Mesenchymal stem cell (in vitro differentiated cells and primary cell): Measurements from ENCODE around the gene TTLL11.
"Not testable (repeated sequence)": the region's sequence is repeated elsewhere in the genome, so short reads cannot be mapped to it uniquely, and the experiment has no call there.

Experiments used
- DNase-seq: peaks from one replicate; pipeline ENCODE4 v3.0.0-alpha.2; 2013
- H2AFZ ChIP-seq: one replicate; pipeline ENCODE4 v1.6.1; 2013; ENCODE audit warnings: low read depth, mild to moderate bottlenecking, control low read depth, inconsistent platforms, low read length, moderate library complexity
- H2AK5ac ChIP-seq: 2 replicates; pipeline ENCODE4 v1.6.1; 2013; ENCODE audit warnings: low read length, moderate library complexity, mild to moderate bottlenecking, inconsistent platforms; ENCODE audit not compliant: severe bottlenecking
- H2BK120ac ChIP-seq: one replicate; pipeline ENCODE4 v1.6.1; 2013; ENCODE audit warnings: low read depth, mild to moderate bottlenecking, inconsistent platforms, low read length, moderate library complexity
- H2BK12ac ChIP-seq, 2 experiments: one replicate each; pipeline ENCODE4 v1.6.1; 2013; ENCODE audit warnings: inconsistent platforms in 2 of 2, low read length in 2 of 2, mild to moderate bottlenecking in 2 of 2, moderate library complexity in 2 of 2, control low read depth in 1 of 2
- H2BK15ac ChIP-seq: one replicate; pipeline ENCODE4 v1.6.1; 2013; ENCODE audit warnings: mild to moderate bottlenecking, low read depth, inconsistent platforms; ENCODE audit not compliant: poor library complexity, severe bottlenecking
- H2BK5ac ChIP-seq: 2 replicates; pipeline ENCODE4 v1.6.1; 2013; ENCODE audit warnings: low read depth, mild to moderate bottlenecking, low read length, control low read depth, inconsistent platforms; ENCODE audit not compliant: poor library complexity, severe bottlenecking
- H3K14ac ChIP-seq, 2 experiments: one replicate each; pipeline ENCODE4 v1.6.1; 2013; ENCODE audit warnings: inconsistent platforms in 2 of 2, low read length in 2 of 2, control low read depth in 1 of 2, mild to moderate bottlenecking in 1 of 2, moderate library complexity in 1 of 2
- H3K18ac ChIP-seq, 2 experiments: one replicate each; pipeline ENCODE4 v1.6.1; 2013; ENCODE audit warnings: inconsistent platforms in 2 of 2, low read length in 2 of 2, control low read depth in 1 of 2, low read depth in 1 of 2, mild to moderate bottlenecking in 1 of 2
- H3K23ac ChIP-seq, 2 experiments: one replicate each; pipeline ENCODE4 v1.6.1; 2013; ENCODE audit warnings: inconsistent platforms in 2 of 2, low read length in 2 of 2, mild to moderate bottlenecking in 2 of 2, moderate library complexity in 2 of 2, control low read depth in 1 of 2
- H3K27ac ChIP-seq: 2 replicates; pipeline ENCODE4 v1.5.1; 2013; ENCODE audit warnings: mild to moderate bottlenecking, moderate library complexity, low read length, control low read depth, inconsistent platforms; ENCODE audit not compliant: poor library complexity, severe bottlenecking
- H3K27me3 ChIP-seq, 2 experiments: 2 replicates each; pipeline versions ENCODE4 v1.6.1 to v1.7.0; 2013; ENCODE audit warnings: low read length in 2 of 2, mild to moderate bottlenecking in 2 of 2, moderate library complexity in 2 of 2, control low read depth in 1 of 2, inconsistent platforms in 1 of 2; ENCODE audit not compliant: control insufficient read depth in 1 of 2, insufficient read depth in 1 of 2
- H3K36me3 ChIP-seq, 2 experiments: 2 replicates each; pipeline versions ENCODE4 v1.6.1 to v1.7.0; 2013; ENCODE audit warnings: low read length in 2 of 2, control low read depth in 1 of 2, inconsistent platforms in 1 of 2, low read depth in 1 of 2, mild to moderate bottlenecking in 1 of 2; ENCODE audit not compliant: insufficient read depth in 2 of 2, control insufficient read depth in 1 of 2
- H3K4ac ChIP-seq, 2 experiments: one replicate each; pipeline ENCODE4 v1.6.1; 2013; ENCODE audit warnings: inconsistent platforms in 2 of 2, low read length in 2 of 2, mild to moderate bottlenecking in 2 of 2, moderate library complexity in 2 of 2, control low read depth in 1 of 2, low read depth in 1 of 2
- H3K4me1 ChIP-seq: 2 replicates; pipeline ENCODE4 v1.6.1; 2013; ENCODE audit warnings: low read depth, low read length, control low read depth; ENCODE audit not compliant: control insufficient read depth, insufficient read depth
- H3K4me2 ChIP-seq: 2 replicates; pipeline ENCODE4 v1.6.1; 2013; ENCODE audit warnings: low read length, mild to moderate bottlenecking, inconsistent platforms; ENCODE audit not compliant: poor library complexity, severe bottlenecking
- H3K4me3 ChIP-seq, 2 experiments: 2 replicates each; pipeline versions ENCODE4 v1.5.1 to v1.7.0; 2013; ENCODE audit warnings: low read length in 2 of 2, mild to moderate bottlenecking in 2 of 2, control low read depth in 1 of 2, low read depth in 1 of 2; ENCODE audit not compliant: insufficient read depth in 1 of 2
- H3K79me1 ChIP-seq: replicated peaks from 2 replicates; pipeline ENCODE4 v1.6.1; 2013; ENCODE audit warnings: mild to moderate bottlenecking, control low read depth, low read length, inconsistent platforms; ENCODE audit not compliant: poor library complexity, severe bottlenecking
- H3K9ac ChIP-seq: 2 replicates; pipeline ENCODE4 v1.7.0; 2013; ENCODE audit warnings: mild to moderate bottlenecking, low read length, moderate library complexity
- H3K9me3 ChIP-seq: 2 replicates; pipeline ENCODE4 v1.7.0; 2013; ENCODE audit warnings: mild to moderate bottlenecking, low read length; ENCODE audit not compliant: control insufficient read depth
- H4K8ac ChIP-seq: one replicate; pipeline ENCODE4 v1.6.1; 2013; ENCODE audit warnings: inconsistent platforms, mild to moderate bottlenecking, low read length, moderate library complexity
- H4K91ac ChIP-seq: one replicate; pipeline ENCODE4 v1.6.1; 2013; ENCODE audit warnings: mild to moderate bottlenecking, low read length, inconsistent platforms
- WGBS: methylation state at CpG from one replicate; pipeline ENCODE4 v1.1.7; 2013; ENCODE audit warnings: mixed read lengths; 5-methylcytosine and 5-hydroxymethylcytosine counted together

The TTLL11 gene

DNA sequence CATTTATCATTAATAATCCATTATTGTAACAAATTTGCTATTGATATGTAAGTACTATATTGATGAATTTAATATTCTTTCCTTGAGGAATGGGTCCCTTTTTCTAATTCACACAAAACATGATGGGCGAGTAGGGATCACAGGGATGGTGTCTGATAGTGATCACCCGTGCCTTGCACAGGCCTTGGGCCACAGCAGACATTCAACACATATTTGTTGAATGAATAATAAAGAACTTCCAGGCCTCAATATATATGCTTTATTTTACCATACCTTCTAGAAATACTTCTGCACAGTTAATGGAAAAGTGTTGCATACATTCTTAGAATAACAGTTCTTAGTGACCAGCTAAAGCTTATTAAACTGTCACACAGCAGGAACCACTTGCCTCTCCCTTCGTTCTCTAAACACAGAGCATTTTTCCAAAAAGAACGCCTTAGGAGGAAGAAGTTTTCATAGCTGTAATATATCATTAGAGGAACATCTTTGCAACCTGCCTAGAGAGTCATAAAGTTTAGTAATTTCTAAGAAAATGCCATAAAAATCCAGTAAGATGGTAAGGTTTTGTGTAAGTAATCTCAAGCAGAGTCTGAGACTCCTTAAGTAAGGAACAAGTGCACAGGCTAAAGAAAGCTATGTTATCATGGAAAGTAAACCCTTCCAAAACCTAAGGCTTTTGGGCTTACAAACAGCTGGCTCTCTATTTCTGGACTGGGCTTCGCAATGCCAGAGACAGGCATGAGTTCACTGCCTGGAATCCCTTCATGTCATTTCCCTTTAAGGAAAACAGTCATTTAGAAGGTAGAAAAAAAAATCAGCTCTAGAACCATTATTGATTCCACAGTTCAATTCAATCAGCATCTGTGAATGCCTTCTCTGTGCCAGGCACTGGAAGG, 17.7 kb downstream of the TTLL11 start:
- no peak overlapping the region for H3K4ac ChIP-seq
- peaks cover 22% of the 10 kb centered on the region for H3K79me1 ChIP-seq
- H3K36me3 ChIP-seq, result peaks cover 0 to 4% of the 10 kb centered on the region in 2 experiments
- no peak overlapping the region for H3K9ac ChIP-seq
- H3K27me3 ChIP-seq, result no peaks in the 10 kb centered on the region
- H2BK12ac ChIP-seq, result no peak overlapping the region
- H2BK120ac ChIP-seq, result no peak overlapping the region
- 88% methylated on average over 1 of the region's 5 CpGs for WGBS
- H3K18ac ChIP-seq, result no peak overlapping the region
- DNase-seq, result peak; percentile 20
- no peak overlapping the region for H2BK15ac ChIP-seq
- no peak overlapping the region for H3K23ac ChIP-seq
- no peak overlapping the region for H2AK5ac ChIP-seq
- H3K4me3 ChIP-seq, result no peak overlapping the region
- no peak overlapping the region for H2BK5ac ChIP-seq
- no peak overlapping the region for H4K8ac ChIP-seq
- H2AFZ ChIP-seq, result no peak overlapping the region
- no peak overlapping the region for H3K14ac ChIP-seq
- no peak overlapping the region for H3K4me2 ChIP-seq
- H3K4me1 ChIP-seq, result peaks cover 2% of the 10 kb centered on the region
- no peak overlapping the region for H3K27ac ChIP-seq
- peaks cover 28% of the 10 kb centered on the region for H3K9me3 ChIP-seq
- no peak overlapping the region for H4K91ac ChIP-seq

DNA sequence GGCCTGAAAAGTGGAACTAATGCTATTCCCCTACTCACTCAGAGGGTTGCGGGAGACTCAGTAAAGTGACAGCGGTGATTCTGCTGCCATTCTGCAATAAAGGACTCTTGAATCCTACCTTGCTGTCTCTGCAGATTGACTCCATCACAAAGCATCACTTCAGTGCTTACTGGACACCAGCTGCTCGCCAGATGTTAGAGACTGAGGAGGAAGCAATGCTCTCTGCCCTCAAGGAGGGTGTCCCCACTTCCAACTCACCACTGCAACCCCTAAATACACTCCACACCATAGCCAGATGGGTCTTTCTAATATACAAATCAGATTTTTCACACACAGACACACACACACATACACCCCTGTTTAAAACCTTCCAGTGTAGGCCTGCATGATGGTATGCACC, 21.4 kb downstream of the TTLL11 start:
- Histone ChIP-seq H3K4me2 (no peak overlapping the region), H3K18ac (no peak overlapping the region), H3K4ac (no peak overlapping the region), H3K9me3 (peaks cover 4% of the 10 kb centered on the region), H3K14ac (no peak overlapping the region), H4K91ac (no peak overlapping the region), H3K36me3 (peaks cover 0 to 4% of the 10 kb centered on the region in 2 experiments), H4K8ac (no peak overlapping the region), H2BK5ac (no peak overlapping the region), H3K4me1 (peaks cover 2% of the 10 kb centered on the region), H3K9ac (no peak overlapping the region), H3K27me3 (no peaks in the 10 kb centered on the region), H3K23ac (no peak overlapping the region), H2AFZ (no peak overlapping the region), H2BK12ac (no peak overlapping the region), H2AK5ac (no peak overlapping the region), H3K27ac (no peak overlapping the region), H2BK15ac (no peak overlapping the region), H3K4me3 (no peak overlapping the region), H3K79me1 (peaks cover 29% of the 10 kb centered on the region), H2BK120ac (no peak overlapping the region)
- DNase-seq, result no peak
- WGBS, result 90% methylated on average over 3 of the region's 3 CpGs

DNA sequence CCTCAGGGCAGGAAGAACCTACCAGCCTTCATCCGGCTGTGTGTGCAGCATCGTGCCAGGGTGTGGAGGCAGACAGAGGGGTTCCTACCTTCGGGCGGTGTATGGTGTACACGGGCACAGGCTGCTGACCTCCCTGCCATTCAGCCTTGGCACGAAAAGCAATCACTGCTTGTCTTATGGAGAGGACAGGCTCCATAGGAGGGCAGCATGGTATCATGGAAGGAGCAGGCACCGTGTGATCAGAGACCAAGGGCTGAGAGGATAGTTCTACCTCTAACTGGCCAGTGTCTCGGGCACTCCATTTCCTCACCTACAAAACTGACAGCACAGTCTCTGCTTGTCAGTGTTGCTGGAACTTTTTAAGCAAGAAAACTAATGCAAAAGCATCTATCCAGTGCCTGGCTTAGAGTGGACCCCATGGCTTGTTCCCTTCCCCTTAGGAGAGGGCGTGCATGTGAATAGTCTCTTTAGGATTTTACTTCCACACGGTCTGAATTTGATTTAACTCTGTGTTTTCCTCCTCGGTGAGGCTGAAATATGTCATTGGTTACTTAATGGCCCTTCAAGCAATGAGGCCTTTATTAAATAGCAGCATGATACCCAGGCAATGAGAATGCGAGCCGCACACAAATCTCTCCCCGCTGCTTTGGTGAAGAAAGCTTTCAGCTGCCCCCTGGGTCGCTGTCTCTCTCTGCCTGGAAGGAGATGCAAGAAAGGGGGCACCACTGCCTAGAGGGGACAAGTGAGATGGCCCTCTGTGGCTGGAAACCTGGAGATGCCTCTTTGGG, 22.2 kb downstream of the TTLL11 start:
- Histone ChIP-seq H3K4me3 (no peak overlapping the region), H3K9me3 (no peaks in the 10 kb centered on the region), H2BK120ac (no peak overlapping the region), H3K79me1 (peaks cover 28% of the 10 kb centered on the region), H3K18ac (no peak overlapping the region), H3K27ac (no peak overlapping the region), H3K4me1 (no peaks in the 10 kb centered on the region), H4K91ac (no peak overlapping the region), H3K27me3 (no peaks in the 10 kb centered on the region), H2BK15ac (no peak overlapping the region), H3K36me3 (peaks cover 0 to 4% of the 10 kb centered on the region in 2 experiments), H2AFZ (no peak overlapping the region), H2BK5ac (no peak overlapping the region), H3K9ac (no peak overlapping the region), H3K4me2 (no peak overlapping the region), H2AK5ac (no peak overlapping the region), H3K23ac (no peak overlapping the region), H2BK12ac (no peak overlapping the region), H4K8ac (no peak overlapping the region), H3K4ac (no peak overlapping the region), H3K14ac (no peak overlapping the region)
- WGBS, result 88% methylated on average over 15 of the region's 15 CpGs
- DNase-seq, result no peak

DNA sequence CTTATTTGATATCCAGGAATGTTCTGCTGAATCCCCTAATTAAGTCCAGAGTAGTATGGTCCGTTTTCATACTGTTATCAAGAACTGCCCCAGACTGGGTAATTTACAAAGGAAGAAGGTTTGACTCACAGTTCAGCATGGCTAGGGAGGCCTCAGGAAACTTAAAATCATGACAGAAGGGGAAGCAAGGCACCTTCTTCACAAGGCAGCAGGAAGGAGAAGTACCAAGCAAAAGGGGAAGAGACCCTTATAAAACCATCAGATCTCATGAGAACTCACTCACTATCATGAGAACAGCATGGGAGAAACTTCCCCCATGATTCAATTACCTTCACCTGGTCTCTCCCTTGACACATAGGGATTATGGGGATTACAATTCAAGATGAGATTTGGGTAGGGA, 26.4 kb downstream of the TTLL11 start:
- H3K79me1 ChIP-seq, result peaks cover 21% of the 10 kb centered on the region
- not testable (repeated sequence) for H2AK5ac ChIP-seq, DNase-seq, H2AFZ ChIP-seq, H3K4ac ChIP-seq, H2BK5ac ChIP-seq, H3K23ac ChIP-seq, H3K9me3 ChIP-seq, H3K4me3 ChIP-seq, H3K4me1 ChIP-seq, H3K14ac ChIP-seq, H4K8ac ChIP-seq, H3K4me2 ChIP-seq, H3K18ac ChIP-seq, H3K27me3 ChIP-seq, H2BK12ac ChIP-seq, H3K27ac ChIP-seq, H3K9ac ChIP-seq, H4K91ac ChIP-seq, H2BK15ac ChIP-seq, H2BK120ac ChIP-seq, H3K36me3 ChIP-seq
- 96% methylated on average over 1 of the region's 1 CpG for WGBS
